Activated CD8-positive, alpha-beta memory T cell treated with anti-CD3 and anti-CD28 coated beads, Interleukin-2, amount 50 U/mL, for 4 hours (primary cell): ENCODE data around the gene TMEM186.
"Not testable (repeated sequence)": the region's sequence is repeated elsewhere in the genome, so short reads cannot be mapped to it uniquely, and the experiment has no call there.

Experiments used
- DNase-seq: peaks from one replicate; pipeline ENCODE4 v3.0.0-alpha.2; 2020

TMEM186 gene, protein sequence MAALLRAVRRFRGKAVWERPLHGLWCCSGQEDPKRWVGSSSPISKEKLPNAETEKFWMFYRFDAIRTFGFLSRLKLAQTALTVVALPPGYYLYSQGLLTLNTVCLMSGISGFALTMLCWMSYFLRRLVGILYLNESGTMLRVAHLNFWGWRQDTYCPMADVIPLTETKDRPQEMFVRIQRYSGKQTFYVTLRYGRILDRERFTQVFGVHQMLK

DNA sequence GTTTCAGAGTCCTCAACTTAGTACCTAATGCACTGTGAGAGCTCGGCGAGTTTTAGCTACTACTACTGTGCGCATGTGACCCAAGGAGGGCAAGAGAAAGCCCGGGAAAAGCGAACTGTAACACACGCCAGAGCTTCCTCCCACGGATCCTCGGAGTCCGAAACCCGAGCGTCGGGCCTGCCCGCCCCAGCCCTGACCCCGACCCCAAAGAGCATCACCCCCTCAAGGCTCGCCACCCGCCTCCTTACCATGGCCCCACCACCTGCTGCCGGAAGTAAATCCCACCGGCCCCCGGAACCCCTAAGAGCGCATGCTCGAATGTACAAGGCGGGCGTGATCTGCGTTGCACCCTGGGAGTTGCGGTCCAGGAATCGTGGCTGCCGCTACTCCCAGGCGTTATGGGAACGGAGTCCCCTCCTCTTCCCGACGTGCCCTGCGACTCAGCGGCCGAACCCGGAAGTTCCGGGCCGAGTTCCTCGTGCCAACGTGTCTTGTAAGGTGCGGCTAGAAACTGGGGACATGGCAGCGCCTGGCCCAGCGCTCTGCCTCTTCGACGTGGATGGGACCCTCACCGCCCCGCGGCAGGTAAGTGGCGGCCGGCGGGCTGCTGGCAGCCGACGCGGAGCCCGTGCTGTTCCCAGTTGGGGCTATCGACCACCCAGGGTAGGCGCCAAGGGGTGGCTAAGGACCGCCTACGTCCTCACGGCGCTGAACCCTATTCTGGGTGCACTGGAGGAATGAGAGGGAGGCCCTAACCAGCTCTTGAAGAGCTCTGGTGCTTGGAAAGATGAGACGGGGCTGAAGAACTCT lies at the start of gene TMEM186, which contains the start of gene PMM2:
Gene TMEM186 (minus strand): TSS at position 276 of the 810 bp plus-strand sequence. CDS start 25 bp downstream, at position 251.
Gene PMM2 (plus strand): TSS at position 476 of the 810 bp plus-strand sequence. CDS start 44 bp downstream, at position 520.
- DNase-seq, result peak; percentile 93

DNA sequence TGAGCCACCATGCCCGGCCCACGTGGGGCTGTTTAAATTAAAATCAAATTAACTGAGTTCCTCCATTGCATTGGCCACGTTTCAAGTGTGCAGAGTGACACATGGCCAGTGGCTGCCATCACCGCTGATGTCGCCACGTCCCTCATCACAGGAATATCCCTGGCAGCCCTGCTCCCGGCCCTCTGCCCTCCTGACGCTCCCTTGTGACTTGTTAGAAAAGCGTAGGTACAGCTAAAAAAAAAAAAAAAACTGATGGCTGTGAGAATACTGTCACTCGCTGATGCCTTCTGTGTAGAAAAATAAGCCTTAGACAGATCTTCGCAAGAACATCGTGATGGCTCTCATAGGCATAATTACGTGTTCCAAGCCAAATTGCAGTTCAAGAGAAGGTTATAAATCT lies 49.7 kb upstream of the TMEM186 start:
- no peak for DNase-seq

DNA sequence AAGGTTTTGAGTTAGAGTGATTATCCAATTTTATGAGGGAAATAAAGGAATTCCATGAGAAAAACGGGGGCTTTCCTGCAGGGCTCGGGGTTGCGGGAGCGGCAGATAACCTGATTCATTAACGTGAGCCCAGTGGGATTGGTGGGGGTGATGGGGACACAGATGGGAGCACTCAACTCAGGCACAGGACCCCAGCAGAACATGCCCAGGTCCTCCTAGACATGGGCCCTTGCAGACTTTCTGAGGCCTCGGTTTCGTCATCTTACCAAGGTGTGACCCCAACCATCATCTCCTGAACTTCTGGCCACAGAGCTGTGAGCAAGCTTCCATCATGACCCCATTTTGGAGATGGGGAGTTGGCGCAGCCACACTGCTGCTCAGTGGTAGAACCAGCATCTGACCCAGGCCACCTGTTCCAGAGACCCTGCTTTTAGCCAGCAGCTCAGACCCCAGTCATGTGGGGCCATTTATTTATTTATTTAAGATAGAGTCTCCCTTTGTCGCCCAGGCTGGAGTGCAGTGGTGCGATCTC lies 49.0 kb upstream of the TMEM186 start:
- DNase-seq, result no peak

DNA sequence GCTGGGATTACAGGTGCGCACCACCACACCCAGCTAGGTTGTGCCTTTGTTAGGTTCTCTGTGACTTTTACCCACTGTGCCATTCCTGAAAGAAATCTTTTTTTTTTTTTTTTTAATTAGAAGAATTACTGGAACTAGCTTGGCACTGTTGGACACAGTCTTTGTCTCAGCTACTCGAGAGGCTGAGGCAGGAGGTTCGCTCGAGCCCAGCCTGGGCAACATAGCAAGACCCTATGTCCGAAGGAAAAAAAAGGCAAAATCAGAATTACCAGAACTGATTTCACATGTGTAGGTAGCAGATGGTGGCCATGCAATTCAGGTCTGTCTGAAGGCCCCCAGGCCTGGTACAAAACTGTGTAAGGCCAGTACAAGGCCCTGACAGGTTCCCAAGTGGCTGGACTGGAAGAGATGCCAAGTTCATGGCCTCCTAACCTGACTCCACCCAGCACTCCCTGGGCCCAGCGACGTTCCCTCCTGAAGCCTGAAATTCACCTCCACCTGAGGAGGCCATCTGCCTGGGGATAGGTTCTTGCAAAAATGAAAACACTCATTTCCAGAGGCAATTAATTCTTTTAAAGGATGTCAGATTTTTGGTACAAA lies 48.4 kb upstream of the TMEM186 start:
- no peak for DNase-seq

DNA sequence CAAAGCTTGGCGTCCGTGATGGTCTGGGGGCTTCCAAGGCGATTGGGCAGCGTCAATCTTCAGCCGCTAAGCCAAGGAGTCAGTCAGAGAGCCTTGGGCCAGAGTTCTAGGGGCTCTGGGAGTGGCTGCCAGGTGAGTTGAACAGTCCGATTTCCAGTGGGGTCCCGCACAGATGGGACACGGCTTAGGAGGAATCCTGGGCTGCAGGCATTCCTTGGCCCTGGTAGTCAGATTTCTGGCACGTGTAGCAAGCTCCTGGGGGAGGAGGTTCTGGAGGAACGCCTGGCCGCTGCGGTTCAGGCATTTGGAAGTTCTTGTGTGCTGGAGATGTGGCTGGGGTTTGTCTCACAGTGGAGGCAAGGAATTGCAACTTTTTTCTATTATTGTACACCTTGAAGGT lies 45.9 kb upstream of the TMEM186 start:
- not testable (repeated sequence) for DNase-seq

DNA sequence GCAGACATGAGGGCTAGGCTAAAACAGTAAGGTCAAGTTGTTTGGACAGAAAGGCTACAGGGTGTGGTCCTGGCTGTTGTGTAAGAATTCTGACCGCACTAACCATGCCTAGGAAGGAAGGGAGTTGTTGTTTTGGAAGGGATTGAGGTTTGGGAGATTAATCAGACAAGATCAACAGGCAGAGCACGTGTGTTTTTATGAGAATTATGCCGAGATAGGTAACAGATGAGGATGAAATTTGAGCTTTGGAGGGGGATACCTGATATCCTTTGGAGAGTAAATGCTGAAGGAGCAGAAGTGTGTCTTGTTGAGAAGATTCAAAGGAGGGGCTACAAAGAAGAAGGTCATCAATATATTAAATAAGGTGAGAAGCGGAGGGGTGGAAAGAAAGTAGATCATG lies 44.6 kb upstream of the TMEM186 start:
- DNase-seq, result not testable (repeated sequence)

DNA sequence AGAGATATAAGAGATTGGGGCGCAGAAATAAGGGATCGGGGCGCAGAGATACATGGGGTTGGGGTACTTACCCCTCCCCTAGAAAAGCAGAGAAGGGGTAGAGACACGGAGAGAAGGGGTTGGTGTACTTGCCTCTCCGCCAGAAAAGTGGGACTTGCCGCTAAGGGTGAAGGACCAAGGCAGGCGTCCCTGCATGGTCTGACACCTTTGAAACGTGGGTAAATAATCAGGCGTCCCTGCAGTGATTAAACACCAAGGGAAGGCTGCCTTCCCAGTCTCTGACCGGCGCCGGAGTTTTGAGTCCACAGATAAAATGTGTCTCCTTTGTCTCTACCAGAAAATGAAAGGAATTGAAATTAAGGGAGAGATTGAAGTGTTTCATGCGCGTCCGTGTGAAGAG lies 40.2 kb upstream of the TMEM186 start:
- DNase-seq, result not testable (repeated sequence)

DNA sequence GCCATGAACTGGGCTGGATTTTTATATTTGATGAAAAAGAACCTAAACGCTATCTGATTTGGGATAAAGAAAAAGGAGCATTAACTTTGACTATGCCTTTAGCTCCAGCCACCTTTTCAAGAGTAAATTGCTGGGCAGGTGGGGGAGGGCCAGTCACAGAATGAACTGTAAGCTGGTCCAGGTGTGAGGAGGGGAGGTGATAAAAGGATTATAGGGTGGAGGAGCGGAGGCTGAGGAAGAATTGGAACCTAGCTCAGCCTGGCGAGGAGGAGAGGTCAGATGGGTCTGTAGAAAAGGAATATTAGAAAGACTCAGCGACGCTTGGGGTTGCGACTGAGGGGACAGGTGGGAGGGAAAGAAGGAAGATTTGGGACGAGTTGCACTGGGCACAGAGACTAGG lies 39.4 kb upstream of the TMEM186 start:
- DNase-seq, result not testable (repeated sequence)

DNA sequence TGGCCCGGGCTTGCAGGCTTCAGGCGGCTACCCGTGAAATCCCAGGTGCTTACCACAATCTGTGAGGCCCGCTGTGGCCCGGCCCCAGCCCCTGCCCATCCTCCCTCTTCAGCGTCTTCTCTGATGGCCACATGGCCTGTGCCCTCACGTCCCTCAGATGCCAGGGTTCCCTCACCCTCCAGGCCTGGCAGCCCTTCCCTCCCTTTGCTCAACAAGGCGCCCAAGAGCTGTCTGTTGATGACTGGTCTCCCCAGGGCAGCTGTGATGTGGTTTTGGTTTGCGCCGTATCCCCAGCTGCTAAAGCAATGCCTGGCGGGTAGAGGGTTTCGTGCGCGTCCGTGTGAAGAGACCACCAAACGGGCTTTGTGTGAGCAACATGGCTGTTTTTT lies 35.3 kb upstream of the TMEM186 start:
- DNase-seq, result no peak

DNA sequence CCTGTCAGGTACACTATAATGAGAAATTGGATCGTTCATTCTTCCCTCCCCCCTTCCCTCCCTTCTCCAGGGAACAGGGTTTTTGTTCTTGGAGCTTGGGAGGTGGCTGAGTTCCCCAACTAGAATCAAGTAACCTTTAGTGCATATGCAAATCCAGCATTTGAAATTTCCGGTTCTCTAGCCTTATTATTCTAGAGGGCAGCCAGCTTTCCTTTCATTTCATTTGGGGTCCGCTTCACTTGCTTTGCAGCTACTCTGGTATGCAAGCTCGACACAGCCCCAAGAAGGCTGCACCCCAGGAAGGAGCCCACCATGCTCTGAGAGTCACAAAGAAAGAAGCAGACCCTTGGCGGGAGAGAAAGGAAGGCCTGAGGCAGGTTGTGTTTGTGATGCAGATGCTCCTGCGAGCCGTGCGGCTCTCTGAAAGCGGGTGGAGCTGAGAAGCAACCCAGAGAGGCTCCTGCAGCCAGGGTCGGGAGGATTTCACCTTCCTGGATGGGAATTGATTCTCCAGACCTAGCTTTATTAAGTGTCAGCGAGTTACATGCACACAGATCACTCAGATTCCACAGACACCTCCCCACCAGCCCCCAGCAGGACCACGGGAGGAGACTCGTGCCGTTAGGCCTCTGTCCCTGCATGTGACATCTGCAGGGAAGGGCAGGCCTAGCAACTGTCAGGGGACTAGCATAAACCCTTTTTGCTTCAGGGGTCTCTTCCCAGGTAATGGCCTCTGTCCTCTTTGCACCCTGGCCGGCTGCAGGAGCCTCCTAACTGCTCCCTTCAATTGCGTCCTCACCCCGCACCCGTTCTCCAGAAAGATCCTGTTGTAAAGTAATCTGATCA lies 34.7 kb upstream of the TMEM186 start:
- DNase-seq, result no peak

DNA sequence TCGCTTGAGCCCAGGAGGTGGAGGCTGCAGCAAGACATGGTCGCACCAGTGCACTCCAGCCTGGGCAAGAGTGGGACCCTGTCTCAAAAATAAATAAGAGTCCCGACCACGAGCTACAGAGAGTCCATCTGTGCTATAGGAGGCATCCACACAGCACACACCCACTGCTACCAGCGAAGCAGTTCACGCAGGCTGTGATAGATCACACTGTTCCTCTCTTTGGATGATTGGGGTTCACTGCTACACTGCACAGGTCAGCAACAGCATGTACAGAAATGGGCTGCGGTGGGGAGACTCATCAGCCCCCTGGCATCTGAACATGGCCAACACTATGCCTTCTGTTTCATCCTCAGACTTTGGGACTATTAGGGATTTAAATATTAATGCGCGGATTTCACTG lies 34.0 kb upstream of the TMEM186 start:
- no peak for DNase-seq

DNA sequence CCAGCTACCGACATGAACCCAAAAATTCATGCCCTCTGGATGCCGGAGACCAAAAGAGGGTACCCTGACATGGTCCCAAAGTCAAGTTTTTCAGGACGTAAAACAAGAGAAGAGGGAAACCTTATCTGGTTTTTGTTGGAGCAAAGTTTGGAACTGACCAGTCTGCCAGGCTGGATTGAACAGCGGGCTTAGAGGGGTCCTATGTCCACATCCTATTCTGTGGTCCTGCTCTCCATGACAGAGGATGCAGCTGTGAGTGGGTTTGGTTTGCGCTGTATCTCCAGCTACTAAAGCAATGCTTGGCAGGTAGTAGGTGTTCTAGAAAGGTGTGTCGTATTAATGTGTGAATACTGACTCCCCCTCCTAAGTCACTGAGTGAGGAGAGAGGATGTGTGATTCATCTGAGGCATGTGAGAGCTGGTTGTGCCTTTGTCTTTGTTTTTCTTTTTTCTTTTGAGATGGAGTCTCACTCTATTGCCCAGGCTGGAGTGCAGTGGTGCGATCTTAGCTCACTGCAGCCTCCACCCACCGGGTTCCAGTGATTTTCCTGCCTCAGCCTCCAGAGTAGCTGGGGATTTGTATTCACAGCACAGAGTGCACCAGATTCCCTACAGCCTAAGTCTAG lies 31.2 kb upstream of the TMEM186 start:
- DNase-seq, result no peak

DNA sequence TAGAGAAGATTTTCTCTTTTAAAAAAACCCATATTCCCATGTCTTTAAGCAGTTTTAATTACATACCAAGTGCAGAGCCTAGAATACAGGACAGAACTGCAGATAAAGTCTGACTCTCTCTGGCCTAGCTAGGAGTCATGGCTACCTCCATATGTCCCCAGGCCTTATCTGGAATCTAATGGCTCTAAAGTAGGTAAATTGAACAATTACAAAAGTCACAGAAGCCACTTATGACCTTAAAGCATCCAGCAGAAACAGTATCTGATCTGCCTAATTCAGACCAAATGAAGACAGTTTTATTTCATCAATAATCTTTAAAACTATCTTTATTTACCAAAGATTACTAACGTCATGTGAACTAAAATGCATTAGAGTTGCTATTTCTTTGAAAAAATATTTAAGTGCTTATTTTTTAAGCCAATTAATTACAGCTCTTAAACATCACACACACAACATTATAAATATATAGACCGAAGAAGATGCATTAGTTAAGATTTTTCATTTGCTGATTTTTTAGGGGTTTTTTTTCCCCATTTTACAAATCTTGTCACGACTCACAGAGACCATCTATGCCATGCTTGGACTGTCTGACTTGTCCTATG lies 28.9 kb upstream of the TMEM186 start:
- no peak for DNase-seq

DNA sequence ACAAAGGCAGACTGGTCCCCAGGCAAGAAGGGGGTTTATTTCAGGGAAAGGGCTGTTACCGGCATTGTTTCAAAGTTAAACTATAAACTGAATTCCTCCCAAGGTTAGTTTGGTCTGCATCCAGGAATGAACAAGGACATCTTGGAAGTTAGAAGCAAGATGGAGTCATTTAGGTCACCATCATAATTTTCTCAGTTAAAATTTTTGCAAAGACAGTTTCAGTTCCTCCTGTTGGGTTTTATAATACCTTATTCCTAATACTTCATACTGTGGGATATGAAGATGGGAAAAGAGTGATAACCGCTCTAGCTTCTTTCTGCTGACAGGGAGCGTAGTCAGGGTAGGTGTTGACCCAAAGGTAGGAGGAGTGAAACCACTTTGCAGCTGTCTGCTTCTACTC lies 25.0 kb upstream of the TMEM186 start:
- DNase-seq, result no peak

DNA sequence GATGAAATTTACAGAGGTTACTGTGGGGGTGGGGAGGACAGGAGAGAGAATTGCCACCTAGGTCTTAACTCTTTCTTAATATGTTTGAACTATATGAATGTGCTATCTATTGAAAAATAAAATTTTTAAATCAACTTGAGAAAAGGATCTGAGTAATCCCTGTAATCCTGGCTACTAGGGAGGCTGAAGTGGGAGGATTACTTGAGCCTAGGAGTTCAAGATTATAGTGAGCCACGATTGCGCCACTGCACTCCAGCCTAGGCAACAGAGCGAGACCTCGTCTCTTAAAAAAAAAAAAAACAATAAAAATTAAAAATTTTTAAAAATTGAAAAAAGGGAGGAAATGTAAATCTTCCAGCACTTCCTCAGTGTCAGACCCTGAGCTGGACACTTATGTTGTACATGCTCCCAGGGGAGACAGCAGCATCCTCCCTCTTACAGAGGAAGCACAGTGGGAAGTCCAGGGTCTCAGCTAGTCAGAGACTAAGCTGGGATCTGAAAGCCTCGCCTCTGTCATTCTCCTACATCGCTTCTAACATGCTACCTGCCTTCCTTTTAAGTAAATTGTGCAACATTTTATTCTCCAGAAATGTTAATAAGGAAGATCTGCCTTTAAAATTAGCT lies 22.1 kb upstream of the TMEM186 start:
- no peak for DNase-seq

DNA sequence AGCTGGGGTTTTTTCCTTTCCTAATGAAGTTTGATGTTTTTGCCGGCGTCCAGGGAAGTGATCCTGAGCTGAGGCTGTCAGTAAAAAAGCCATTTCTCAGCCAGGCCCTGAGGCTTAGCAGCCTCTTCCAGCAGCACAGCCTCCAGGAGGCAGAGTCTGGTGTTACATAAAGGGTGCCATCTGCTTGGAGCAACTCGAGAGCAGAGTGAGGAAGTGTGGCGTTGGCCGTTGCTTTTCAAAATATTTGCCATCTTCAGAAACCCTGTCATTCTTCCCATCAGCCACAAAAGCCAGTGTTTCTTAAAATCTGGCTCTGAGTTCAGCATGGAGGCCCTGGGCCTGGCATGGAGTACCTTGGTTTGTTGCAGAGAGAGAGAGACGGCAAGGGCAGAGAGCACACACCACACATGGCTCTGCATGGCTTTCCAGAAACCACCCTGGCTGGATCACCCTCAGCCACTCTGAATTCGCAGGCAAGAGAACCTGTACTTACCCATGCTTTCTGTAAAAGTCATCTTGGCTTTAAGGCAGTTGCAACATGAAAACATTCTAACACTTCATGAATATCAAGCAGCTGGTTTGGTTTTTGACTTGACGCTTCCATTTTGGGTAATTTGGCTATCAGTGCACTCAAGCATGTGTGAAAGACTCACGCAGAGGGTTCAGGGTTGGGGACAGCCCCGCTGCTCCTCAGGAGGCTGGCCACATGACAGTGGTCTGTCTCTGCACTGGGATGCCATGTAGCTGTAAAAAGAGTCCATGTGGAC lies 21.2 kb upstream of the TMEM186 start:
- no peak for DNase-seq

DNA sequence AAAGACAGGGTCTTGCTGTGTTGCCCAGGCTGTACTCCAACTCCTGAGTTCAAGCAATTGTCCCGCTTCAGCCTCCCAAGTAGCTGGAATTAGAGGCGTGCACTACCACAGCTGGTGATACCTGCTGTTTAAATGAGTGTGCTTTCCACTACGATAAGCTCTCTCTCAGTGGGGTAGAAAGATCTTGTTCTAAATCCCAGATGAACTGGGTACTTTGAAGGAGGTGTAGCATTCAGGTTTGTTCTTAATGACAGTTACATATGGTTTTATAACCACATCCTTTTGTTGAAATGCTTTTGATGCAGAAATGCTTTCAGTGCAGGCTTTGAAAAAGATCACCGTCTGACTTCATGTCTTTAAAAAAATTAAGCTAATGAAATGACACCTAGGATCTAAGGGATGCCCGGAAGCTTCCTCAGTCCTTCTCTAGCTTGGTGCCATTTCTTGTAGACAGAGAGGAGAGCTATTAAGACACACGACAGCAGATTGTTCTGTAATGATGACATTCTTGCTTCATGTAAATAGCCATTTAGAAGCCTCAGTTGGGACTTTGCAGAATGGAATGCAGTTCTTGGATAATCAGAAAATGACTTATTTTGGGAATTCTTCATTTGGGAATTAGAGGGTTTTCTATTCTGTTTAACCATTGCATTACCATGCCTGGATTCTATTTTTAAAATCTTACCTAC lies 19.7 kb upstream of the TMEM186 start:
- no peak for DNase-seq

DNA sequence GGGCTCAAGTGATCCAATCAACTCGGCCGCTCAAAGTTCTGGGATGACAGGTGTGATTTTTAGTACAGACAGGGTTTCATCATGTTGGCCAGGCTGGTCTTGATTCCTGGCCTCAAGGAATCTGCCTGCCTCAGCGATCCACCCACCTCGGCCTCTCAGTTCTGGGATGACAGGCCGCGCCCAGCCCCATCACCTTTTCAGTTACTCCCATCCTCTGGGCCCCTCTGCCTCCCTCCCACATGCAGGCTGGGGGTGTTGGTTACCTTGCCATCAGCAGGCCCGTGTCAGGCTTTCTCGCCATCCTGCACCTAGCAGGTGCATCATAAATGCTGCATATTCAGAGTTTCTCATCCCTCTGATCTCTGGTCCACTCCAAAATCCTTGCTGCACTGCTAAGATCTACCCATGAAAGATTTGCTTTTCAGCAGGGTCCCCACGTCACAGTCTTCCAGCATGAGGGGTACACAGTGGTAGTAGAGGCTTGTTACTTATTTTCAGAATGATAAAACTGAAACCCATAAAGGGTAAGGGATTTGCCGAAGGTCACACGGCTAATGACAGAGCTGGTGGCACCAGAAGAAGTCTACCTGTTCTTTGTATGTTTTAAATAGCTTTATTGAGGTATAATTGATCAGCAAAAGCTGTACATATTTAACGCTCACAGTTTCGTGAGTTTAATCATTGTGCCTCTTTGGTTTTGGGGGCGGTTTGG lies 16.8 kb upstream of the TMEM186 start:
- DNase-seq, result no peak

DNA sequence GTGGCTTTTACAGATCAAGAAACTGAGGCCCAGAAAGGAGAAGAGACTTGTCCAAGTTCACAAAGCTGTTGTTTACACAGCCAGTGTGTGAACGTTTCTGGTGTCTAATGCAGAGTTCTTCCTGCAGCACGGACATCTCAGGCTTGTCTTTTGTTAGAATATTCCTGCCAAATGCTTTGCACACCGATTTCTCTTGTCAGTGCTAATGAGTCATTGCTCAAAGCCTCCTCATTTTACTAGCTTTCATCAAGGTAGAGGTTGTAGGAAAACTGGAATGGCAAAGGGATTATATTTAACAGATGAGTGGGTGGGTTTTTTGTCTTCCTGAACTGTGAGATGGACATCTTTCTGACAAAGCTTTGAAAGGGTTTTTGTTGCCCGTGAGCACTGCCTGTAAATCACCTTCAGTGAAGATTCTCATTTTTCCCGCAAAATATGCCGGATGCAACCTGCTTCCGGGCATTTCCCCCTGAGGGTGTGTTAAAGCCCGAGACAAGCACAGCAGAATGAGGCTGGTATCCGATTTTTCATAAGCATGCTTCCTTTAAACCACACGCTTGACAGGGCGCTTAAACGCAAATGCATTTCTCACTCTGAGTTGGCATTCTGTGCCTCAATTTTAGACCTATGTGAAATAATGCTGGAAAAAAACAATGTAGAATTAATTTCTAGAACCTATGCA lies 14.9 kb upstream of the TMEM186 start:
- no peak for DNase-seq
